Measurements from ENCODE around the gene DEPDC5.

DNA sequence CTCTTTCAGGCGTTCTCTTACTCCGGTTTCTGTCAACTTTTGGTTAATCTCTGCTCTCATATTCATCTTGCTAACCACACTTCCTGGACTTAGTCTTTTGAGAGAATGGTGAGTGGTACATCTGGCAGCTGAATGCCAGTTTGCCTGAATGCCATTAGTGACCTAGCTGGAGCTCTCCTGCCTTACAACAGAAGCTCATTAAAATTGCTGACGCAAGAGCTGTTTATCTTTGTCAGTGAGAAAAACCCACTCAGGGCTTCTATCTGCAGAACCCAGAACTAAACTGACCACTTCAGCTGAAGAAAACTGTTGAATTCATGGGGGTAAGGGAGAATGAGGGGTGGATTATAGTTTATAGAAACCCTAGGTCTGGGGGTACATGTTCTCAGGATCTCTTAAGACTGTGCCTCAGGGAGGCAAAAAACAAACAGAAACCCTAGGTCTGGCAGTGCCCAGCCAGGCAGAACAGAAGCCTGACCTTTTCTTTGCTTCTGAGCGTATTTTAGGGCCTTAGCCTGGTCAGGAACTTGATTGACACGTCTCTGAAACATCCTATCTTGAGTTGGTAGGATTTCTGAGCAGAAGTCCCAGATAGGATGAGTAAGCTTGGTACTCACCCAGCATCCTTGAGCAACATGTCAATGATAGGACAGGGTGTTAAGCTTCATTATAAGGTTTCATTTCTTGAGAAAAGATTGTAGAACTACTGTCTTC is 137.7 kb downstream of the DEPDC5 start:
- TF ChIP-seq, protein P1, sequence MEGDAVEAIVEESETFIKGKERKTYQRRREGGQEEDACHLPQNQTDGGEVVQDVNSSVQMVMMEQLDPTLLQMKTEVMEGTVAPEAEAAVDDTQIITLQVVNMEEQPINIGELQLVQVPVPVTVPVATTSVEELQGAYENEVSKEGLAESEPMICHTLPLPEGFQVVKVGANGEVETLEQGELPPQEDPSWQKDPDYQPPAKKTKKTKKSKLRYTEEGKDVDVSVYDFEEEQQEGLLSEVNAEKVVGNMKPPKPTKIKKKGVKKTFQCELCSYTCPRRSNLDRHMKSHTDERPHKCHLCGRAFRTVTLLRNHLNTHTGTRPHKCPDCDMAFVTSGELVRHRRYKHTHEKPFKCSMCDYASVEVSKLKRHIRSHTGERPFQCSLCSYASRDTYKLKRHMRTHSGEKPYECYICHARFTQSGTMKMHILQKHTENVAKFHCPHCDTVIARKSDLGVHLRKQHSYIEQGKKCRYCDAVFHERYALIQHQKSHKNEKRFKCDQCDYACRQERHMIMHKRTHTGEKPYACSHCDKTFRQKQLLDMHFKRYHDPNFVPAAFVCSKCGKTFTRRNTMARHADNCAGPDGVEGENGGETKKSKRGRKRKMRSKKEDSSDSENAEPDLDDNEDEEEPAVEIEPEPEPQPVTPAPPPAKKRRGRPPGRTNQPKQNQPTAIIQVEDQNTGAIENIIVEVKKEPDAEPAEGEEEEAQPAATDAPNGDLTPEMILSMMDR (conservative IDR thresholded peaks at IDR 0.05) = no peak
- no peak for TF ChIP-seq EZH2 (IDR thresholded peaks at IDR 0.05; ENCODE audit: low read depth)

All from PC-9 (cell line).